GM13976 (cell line): ENCODE results near the gene ALG14.

Experiments used
- DNase-seq: peaks from one replicate; pipeline ENCODE4 v3.0.0; 2012; ENCODE audit warnings: low spot score
- CTCF ChIP-seq: IDR thresholded peaks from 2 replicates; pipeline ENCODE4 v1.5.1; 2012; ENCODE audit warnings: borderline replicate concordance, mild to moderate bottlenecking; ENCODE audit not compliant: insufficient read depth; ENCODE audit errors: extremely low read depth, missing control alignments, control extremely low read depth
- in situ Hi-C: fragments of 300-500 bp; cut with MboI; formaldehyde crosslinking; loops from one replicate; pipeline ENCODE4 v1.12.0; 2022; ENCODE audit warnings: low sequenced_read_pairs, mixed read lengths, inconsistent platforms; ENCODE audit not compliant: unreplicated experiment

Gene ALG14

GRCh38 chr1:94974241-94974640 is 98.5 kb downstream of the ALG14 start:
- no peak for DNase-seq
- in situ Hi-C loops, result no loop called here
- TF ChIP-seq CTCF, result no peak

- in situ Hi-C loops, result no loop called here
- DNase-seq, result no peak
- no peak for TF ChIP-seq CTCF
These were observed 99.3 kb downstream of the ALG14 start for GRCh38 chr1:94973309-94973922.

GRCh38 chr1:94971491-94971924 is 101.2 kb downstream of the ALG14 start:
- in situ Hi-C loops, result no loop called here
- DNase-seq, result no peak
- no peak for TF ChIP-seq CTCF

GRCh38 chr1:94970783-94971182 is 102.0 kb downstream of the ALG14 start:
- DNase-seq, result no peak
- in situ Hi-C loops, result no loop called here
- no peak for TF ChIP-seq CTCF

GRCh38 chr1:94969137-94969536 is 103.6 kb downstream of the ALG14 start:
- no peak for TF ChIP-seq CTCF
- in situ Hi-C loops, result no loop called here
- no peak for DNase-seq

GRCh38 chr1:94966033-94966432 is 106.7 kb downstream of the ALG14 start:
- DNase-seq, result no peak
- in situ Hi-C loops, result no loop called here
- no peak for TF ChIP-seq CTCF
